ENCODE measurements around the gene RUFY3.
A peak's percentile ranks its signal among the peaks of the same experiment; 100 is the strongest.

The RUFY3 gene

GRCh38 chr4:70706044-70706461 lies 15.7 kb upstream of the RUFY3 start:
- in situ Hi-C loops (cut with HindIII; ENCODE audit: low sequenced_read_pairs) = no loop called here
- DNase-seq (ENCODE audit: low read depth) = no peak
- peak overlapping the region; percentile 68 for H3K4me3 ChIP-seq (ENCODE audit: low read depth, low read length)
- TF ChIP-seq, protein P1, sequence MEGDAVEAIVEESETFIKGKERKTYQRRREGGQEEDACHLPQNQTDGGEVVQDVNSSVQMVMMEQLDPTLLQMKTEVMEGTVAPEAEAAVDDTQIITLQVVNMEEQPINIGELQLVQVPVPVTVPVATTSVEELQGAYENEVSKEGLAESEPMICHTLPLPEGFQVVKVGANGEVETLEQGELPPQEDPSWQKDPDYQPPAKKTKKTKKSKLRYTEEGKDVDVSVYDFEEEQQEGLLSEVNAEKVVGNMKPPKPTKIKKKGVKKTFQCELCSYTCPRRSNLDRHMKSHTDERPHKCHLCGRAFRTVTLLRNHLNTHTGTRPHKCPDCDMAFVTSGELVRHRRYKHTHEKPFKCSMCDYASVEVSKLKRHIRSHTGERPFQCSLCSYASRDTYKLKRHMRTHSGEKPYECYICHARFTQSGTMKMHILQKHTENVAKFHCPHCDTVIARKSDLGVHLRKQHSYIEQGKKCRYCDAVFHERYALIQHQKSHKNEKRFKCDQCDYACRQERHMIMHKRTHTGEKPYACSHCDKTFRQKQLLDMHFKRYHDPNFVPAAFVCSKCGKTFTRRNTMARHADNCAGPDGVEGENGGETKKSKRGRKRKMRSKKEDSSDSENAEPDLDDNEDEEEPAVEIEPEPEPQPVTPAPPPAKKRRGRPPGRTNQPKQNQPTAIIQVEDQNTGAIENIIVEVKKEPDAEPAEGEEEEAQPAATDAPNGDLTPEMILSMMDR (IDR thresholded peaks at IDR 0.05; ENCODE audit: low read depth, low read length, missing control alignments) = no peak

- in situ Hi-C loops (cut with HindIII; ENCODE audit: low sequenced_read_pairs) = no loop called here
- DNase-seq (ENCODE audit: low read depth) = no peak
- H3K4me3 ChIP-seq (ENCODE audit: low read depth, low read length) = peak overlapping the region; percentile 68
- TF ChIP-seq, protein P1 (IDR thresholded peaks at IDR 0.05; ENCODE audit: low read depth, low read length, missing control alignments) = no peak
Observed at GRCh38 chr4:70706516-70706915, 15.2 kb upstream of the RUFY3 start.

DNA sequence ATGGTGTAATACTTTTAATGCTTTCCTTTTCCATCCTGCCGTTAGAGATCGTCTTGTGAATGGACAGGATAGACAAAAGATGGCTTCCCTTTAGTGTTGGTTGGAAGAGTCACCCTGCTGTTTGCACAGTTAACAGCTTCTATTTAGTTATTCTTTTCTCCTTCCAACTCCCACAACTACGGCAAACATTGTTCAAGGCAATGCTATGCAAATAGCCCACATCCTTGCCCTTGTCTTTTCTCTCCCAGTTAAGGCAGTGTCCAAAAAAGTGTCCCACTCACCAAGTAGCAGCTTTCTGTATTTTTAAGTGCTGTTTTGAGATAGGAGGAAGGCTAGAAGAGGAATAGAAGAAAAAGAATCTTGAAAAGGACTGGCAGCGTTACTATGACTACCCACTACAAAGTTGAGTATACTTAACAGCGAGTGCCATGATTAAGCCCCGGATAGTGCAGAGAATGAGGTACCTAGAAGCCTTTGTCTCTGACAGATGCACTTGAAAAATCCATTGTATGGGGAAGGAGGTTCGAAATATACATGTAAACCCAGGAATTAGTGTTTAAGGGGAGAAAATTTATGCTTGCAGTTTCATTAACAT lies 12.1 kb upstream of the RUFY3 start:
- no peak for DNase-seq (ENCODE audit: low read depth)
- TF ChIP-seq, protein P1 (IDR thresholded peaks at IDR 0.05; ENCODE audit: low read depth, low read length, missing control alignments) = no peak
- H3K4me3 ChIP-seq (ENCODE audit: low read depth, low read length) = no peak overlapping the region
- in situ Hi-C loops (cut with HindIII; ENCODE audit: low sequenced_read_pairs) = no loop called here

DNA sequence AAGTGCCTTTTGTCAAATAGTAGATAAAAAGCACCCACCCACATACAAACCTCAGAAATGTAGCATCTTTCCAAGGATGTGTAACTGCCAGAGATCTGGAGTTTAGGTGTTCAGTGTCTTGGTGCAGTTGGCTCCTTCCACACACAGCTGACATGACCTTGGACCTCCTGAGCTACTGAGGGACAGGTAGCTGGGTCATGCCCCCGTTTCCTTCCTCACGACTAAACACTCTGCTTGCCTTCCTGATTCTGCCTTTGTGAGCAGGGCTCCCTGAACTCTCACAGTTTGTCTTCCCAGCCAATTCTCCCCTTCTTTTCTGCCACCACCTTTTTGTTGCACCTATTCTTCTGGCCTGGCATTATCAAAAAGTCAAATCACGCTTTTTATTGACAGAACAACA lies 10.2 kb upstream of the RUFY3 start:
- in situ Hi-C loops (cut with HindIII; ENCODE audit: low sequenced_read_pairs) = no loop called here
- no peak overlapping the region for H3K4me3 ChIP-seq (ENCODE audit: low read depth, low read length)
- TF ChIP-seq, protein P1 (IDR thresholded peaks at IDR 0.05; ENCODE audit: low read depth, low read length, missing control alignments) = no peak
- DNase-seq (ENCODE audit: low read depth) = no peak

DNA sequence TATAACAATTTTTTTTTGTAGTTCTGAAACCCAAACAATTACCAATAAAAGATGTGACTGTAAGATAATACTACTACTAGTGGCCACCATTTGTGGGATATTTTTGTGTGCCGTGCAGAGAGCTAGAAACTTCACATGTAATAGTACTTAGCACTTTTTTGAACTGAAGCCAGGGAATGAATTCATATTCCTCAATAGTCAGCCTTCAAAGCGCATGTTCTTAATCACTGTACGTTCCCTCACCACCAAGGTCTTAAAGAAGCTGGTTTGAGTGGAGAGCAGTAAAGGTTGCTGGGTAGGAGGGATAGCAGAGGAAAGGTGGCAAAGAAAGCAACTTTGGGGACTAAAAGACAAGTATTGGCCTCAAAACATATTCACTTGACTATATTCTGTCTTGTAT lies 9.6 kb upstream of the RUFY3 start:
- TF ChIP-seq, protein P1 (IDR thresholded peaks at IDR 0.05; ENCODE audit: low read depth, low read length, missing control alignments) = no peak
- in situ Hi-C loops (cut with HindIII; ENCODE audit: low sequenced_read_pairs) = no loop called here
- no peak for DNase-seq (ENCODE audit: low read depth)
- no peak overlapping the region for H3K4me3 ChIP-seq (ENCODE audit: low read depth, low read length)

GRCh38 chr4:70712604-70713452 lies 8.9 kb upstream of the RUFY3 start:
- no peak for DNase-seq (ENCODE audit: low read depth)
- TF ChIP-seq, protein P1 (IDR thresholded peaks at IDR 0.05; ENCODE audit: low read depth, low read length, missing control alignments) = no peak
- no peak overlapping the region for H3K4me3 ChIP-seq (ENCODE audit: low read depth, low read length)
- in situ Hi-C loops (cut with HindIII; ENCODE audit: low sequenced_read_pairs) = no loop called here
